Gastroesophageal sphincter (tissue), 4 donors: ENCODE measurements around the gene STT3B. TPM values are rescaled to one million over a fixed set of nuclear protein-coding genes. Genes with fewer than 3 reads are reported as not detected.

Experiments
- ATAC-seq: fragments of 150-250 bp; one replicate; pipeline ENCODE4 v1.9.1; 2016; ENCODE audit warnings: mild to moderate bottlenecking, moderate library complexity
- H3K27ac ChIP-seq, 4 donors: fragments of 200-600 bp; sonication (generic) in 3 of 4; 1 replicate in 3 of 4; 2 replicates in 1 of 4; pipeline ENCODE4 v1.5.1; 2016 to 2019
- H3K27me3 ChIP-seq: fragments of 200-600 bp; sonication (generic); one replicate; pipeline ENCODE4 v1.5.1; 2019
- H3K36me3 ChIP-seq, 2 donors: fragments of 200-600 bp; sonication (generic); one replicate each; pipeline ENCODE4 v1.5.1; 2019; ENCODE audit warnings: control low read depth in 1 of 2
- H3K4me1 ChIP-seq, 3 donors: fragments of 200-600 bp; sonication (generic); 1 replicate in 2 of 3; 2 replicates in 1 of 3; pipeline ENCODE4 v1.5.1; 2016 to 2019; ENCODE audit warnings: control low read depth in 2 of 3
- H3K4me3 ChIP-seq, 2 donors: fragments of 200-600 bp; sonication (generic); one replicate each; pipeline ENCODE4 v1.5.1; 2019; ENCODE audit warnings: mild to moderate bottlenecking in 1 of 2, moderate library complexity in 1 of 2
- H3K9me3 ChIP-seq, 3 donors: fragments of 200-600 bp; sonication (generic); one replicate each; pipeline ENCODE4 v1.5.1; 2017 to 2019; ENCODE audit warnings: control low read depth in 2 of 3
- EP300 ChIP-seq: sonication (generic); formaldehyde crosslinking; IDR thresholded peaks from one replicate; pipeline ENCODE4 v1.6.1; 2017; ENCODE audit warnings: antibody characterized with exemption, mild to moderate bottlenecking
- POLR2A ChIP-seq, 2 donors: fragments of 450-650 bp; IDR thresholded peaks; one replicate each; pipeline ENCODE4 v1.6.1; 2017; ENCODE audit warnings: antibody characterized with exemption in 2 of 2, mild to moderate bottlenecking in 2 of 2, moderate library complexity in 1 of 2
- POLR2AphosphoS5 ChIP-seq: sonication (generic); formaldehyde crosslinking; IDR thresholded peaks from one replicate; pipeline ENCODE4 v1.6.1; 2017; ENCODE audit warnings: antibody characterized with exemption
- whole genome bisulfite sequencing, 2 donors: methylation state at CpG; one replicate each; pipeline ENCODE4 v1.1.5; 2018; ENCODE audit warnings: low coverage in 1 of 2; 5-methylcytosine and 5-hydroxymethylcytosine counted together
- total RNA-seq, 4 donors: library from RNA; depleted of rRNA; stranded (reverse); fragments of >200 nt; gene quantifications; one replicate each; pipeline ENCODE4 v1.1.0, GENCODE V29; 2016
- TF ChIP-seq, protein P1 (sequence below), 4 experiments: fragments of 200-600 bp in 2 of 4; fragments of 450-650 bp in 2 of 4; sonication (generic) in 1 of 4; IDR thresholded peaks; one replicate each; pipeline ENCODE4 v1.5.1; 2017 to 2019; ENCODE audit warnings: antibody characterized with exemption in 4 of 4, mild to moderate bottlenecking in 2 of 4, moderate library complexity in 2 of 4

STT3B gene
- total RNA-seq, 4 donors from 2014 or later = 75.4 to 107 (median 94.1) TPM

- no peak for ATAC-seq
- Histone ChIP-seq H3K27me3 (no peaks in the 10 kb centered on the region), H3K27ac (no peak overlapping the region), H3K9me3 (no peaks in the 10 kb centered on the region), H3K36me3 (no peaks in the 10 kb centered on the region), H3K4me3 (no peak overlapping the region), H3K4me1 (no peaks in the 10 kb centered on the region)
- TF ChIP-seq POLR2A (IDR thresholded peaks at IDR 0.05) (no peak), EP300 (no peak), POLR2AphosphoS5 (no peak)
- TF ChIP-seq, protein P1, sequence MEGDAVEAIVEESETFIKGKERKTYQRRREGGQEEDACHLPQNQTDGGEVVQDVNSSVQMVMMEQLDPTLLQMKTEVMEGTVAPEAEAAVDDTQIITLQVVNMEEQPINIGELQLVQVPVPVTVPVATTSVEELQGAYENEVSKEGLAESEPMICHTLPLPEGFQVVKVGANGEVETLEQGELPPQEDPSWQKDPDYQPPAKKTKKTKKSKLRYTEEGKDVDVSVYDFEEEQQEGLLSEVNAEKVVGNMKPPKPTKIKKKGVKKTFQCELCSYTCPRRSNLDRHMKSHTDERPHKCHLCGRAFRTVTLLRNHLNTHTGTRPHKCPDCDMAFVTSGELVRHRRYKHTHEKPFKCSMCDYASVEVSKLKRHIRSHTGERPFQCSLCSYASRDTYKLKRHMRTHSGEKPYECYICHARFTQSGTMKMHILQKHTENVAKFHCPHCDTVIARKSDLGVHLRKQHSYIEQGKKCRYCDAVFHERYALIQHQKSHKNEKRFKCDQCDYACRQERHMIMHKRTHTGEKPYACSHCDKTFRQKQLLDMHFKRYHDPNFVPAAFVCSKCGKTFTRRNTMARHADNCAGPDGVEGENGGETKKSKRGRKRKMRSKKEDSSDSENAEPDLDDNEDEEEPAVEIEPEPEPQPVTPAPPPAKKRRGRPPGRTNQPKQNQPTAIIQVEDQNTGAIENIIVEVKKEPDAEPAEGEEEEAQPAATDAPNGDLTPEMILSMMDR (IDR thresholded peaks at IDR 0.05) = no peak
- WGBS, 2 donors = 67 to 85% methylated on average over 7 to 8 of the region's 8 CpGs
These were observed 143.8 kb downstream of the STT3B start for GRCh38 chr3:31676556-31676955.

- no peak for TF ChIP-seq POLR2A (IDR thresholded peaks at IDR 0.05)
- TF ChIP-seq EP300 = no peak
- TF ChIP-seq POLR2AphosphoS5 = no peak
- TF ChIP-seq, protein P1 (IDR thresholded peaks at IDR 0.05) = no peak
- H3K36me3 ChIP-seq = peaks cover 0 to 10% of the 10 kb centered on the region in 2 donors
- no peak for ATAC-seq
- H3K4me3 ChIP-seq = no peak overlapping the region
- no peak overlapping the region for H3K27ac ChIP-seq
- H3K9me3 ChIP-seq = no peaks in the 10 kb centered on the region
- no peaks in the 10 kb centered on the region for H3K4me1 ChIP-seq
- no peaks in the 10 kb centered on the region for H3K27me3 ChIP-seq
- 68 to 87% methylated on average over 6 to 8 of the region's 10 CpGs for WGBS, 2 donors
These were observed 147.5 kb downstream of the STT3B start for GRCh38 chr3:31680072-31680870.
